Stomach smooth muscle (tissue), 2 donors: Measurements from ENCODE around the gene AGBL4.

Experiments used
- H3K27ac ChIP-seq: one replicate; pipeline ENCODE4 v1.7.0; 2013; ENCODE audit warnings: mild to moderate bottlenecking, low read length, inconsistent platforms
- H3K27me3 ChIP-seq, 2 donors: one replicate each; pipeline ENCODE4 v1.7.0; 2013; ENCODE audit warnings: low read length in 2 of 2; ENCODE audit not compliant: insufficient read depth in 2 of 2, control insufficient read depth in 1 of 2
- H3K36me3 ChIP-seq, 2 donors: one replicate each; pipeline ENCODE4 v1.7.0; 2013; ENCODE audit warnings: low read length in 2 of 2; ENCODE audit not compliant: control insufficient read depth in 2 of 2, insufficient read depth in 2 of 2
- H3K4me1 ChIP-seq: one replicate; pipeline ENCODE4 v1.7.0; 2013; ENCODE audit warnings: low read length; ENCODE audit not compliant: control insufficient read depth, insufficient read depth
- H3K4me3 ChIP-seq, 2 donors: one replicate each; pipeline ENCODE4 v1.7.0; 2013; ENCODE audit warnings: low read length in 2 of 2
- H3K9ac ChIP-seq, 2 donors: one replicate each; pipeline ENCODE4 v1.7.0; 2013; ENCODE audit warnings: low read length in 2 of 2, mild to moderate bottlenecking in 1 of 2
- H3K9me3 ChIP-seq, 2 donors: one replicate each; pipeline ENCODE4 v1.7.0; 2013; ENCODE audit warnings: low read length in 2 of 2; ENCODE audit not compliant: control insufficient read depth in 2 of 2
- donor health status: healthy.
- donor health status: Pancreatic carcinoma.

Gene AGBL4

GRCh38 chr1:48560577-48560976, 1463.2 kb downstream of the AGBL4 start:
- no peaks in the 10 kb centered on the region for H3K4me1 ChIP-seq
- H3K27ac ChIP-seq, result no peak overlapping the region
- H3K36me3 ChIP-seq, result no peaks in the 10 kb centered on the region
- no peak overlapping the region for H3K9ac ChIP-seq
- no peaks in the 10 kb centered on the region for H3K9me3 ChIP-seq
- no peak overlapping the region for H3K4me3 ChIP-seq
- no peaks in the 10 kb centered on the region for H3K27me3 ChIP-seq

DNA sequence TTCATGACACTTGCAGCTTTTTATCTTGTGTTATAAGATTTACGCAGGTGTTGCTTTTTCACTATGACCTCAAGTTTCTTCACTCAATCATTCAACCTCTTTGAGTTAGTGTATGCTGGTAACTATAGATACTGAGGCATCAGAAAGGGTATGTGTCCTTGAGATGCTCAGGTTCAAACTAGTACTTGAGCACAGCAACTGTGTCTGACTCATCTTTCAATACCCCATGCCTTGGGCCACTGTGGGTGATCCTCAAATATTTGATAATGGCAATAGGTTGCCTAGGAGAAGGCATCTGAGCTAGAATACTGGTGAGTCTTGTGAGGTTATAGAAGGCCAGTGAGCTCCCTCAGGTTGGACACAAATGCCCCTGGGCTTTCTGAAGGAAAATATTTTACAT, 1463.6 kb downstream of the AGBL4 start:
- H3K4me3 ChIP-seq, result no peak overlapping the region
- H3K4me1 ChIP-seq, result no peaks in the 10 kb centered on the region
- H3K9ac ChIP-seq, result no peak overlapping the region
- no peaks in the 10 kb centered on the region for H3K9me3 ChIP-seq
- H3K27ac ChIP-seq, result no peak overlapping the region
- no peaks in the 10 kb centered on the region for H3K27me3 ChIP-seq
- no peaks in the 10 kb centered on the region for H3K36me3 ChIP-seq

GRCh38 chr1:48558366-48558765, 1465.4 kb downstream of the AGBL4 start:
- H3K9me3 ChIP-seq, result no peaks in the 10 kb centered on the region
- peaks cover 2% of the 10 kb centered on the region for H3K4me1 ChIP-seq

DNA sequence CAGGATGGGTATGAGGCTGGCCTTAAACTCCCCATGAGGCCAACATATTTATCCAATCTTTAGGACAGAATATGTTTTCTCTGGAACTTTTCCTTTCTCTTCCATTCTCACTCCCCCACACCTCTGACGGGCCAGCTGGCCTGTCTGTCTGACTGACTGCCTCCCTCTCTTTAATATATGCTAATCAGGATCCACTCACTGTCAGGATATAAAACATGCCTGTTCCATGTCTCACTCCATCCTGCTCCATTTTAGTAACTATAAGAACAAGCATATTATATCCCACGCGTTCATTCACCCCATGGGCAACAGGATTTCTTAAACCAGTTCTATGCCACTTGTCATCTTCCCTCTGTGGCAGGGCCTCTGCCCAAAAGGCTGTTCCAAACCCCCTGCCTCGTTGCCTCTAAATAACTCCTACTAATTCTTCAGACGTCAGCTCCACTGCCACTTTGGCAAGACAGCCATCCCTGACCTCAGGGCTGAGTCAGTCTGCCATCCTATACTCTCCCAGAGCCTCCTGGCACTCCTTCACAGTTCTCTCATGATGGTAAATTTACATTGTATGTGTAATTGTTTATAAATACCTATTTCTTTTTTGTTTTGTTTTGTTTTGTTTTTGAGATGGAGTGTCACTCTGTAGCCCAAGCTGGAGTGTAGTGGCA, 1467.4 kb downstream of the AGBL4 start:
- Histone ChIP-seq H3K27me3 (no peaks in the 10 kb centered on the region), H3K27ac (no peak overlapping the region), H3K9me3 (no peaks in the 10 kb centered on the region), H3K9ac (no peak overlapping the region), H3K4me3 (no peak overlapping the region), H3K4me1 (peaks cover 9% of the 10 kb centered on the region), H3K36me3 (no peaks in the 10 kb centered on the region)

More at GRCh38 chr1:48558366-48558765, 1465.4 kb downstream of the AGBL4 start:
- no peak overlapping the region for H3K9ac ChIP-seq
- H3K4me3 ChIP-seq, result no peak overlapping the region
- no peaks in the 10 kb centered on the region for H3K36me3 ChIP-seq
- H3K27me3 ChIP-seq, result no peaks in the 10 kb centered on the region
- H3K27ac ChIP-seq, result no peak overlapping the region

GRCh38 chr1:48555271-48555670, 1468.5 kb downstream of the AGBL4 start:
- no peaks in the 10 kb centered on the region for H3K9me3 ChIP-seq
- H3K4me3 ChIP-seq, result no peak overlapping the region
- peaks cover 9% of the 10 kb centered on the region for H3K4me1 ChIP-seq
- no peak overlapping the region for H3K27ac ChIP-seq
- H3K9ac ChIP-seq, result no peak overlapping the region
- H3K27me3 ChIP-seq, result no peaks in the 10 kb centered on the region
- H3K36me3 ChIP-seq, result no peaks in the 10 kb centered on the region

DNA sequence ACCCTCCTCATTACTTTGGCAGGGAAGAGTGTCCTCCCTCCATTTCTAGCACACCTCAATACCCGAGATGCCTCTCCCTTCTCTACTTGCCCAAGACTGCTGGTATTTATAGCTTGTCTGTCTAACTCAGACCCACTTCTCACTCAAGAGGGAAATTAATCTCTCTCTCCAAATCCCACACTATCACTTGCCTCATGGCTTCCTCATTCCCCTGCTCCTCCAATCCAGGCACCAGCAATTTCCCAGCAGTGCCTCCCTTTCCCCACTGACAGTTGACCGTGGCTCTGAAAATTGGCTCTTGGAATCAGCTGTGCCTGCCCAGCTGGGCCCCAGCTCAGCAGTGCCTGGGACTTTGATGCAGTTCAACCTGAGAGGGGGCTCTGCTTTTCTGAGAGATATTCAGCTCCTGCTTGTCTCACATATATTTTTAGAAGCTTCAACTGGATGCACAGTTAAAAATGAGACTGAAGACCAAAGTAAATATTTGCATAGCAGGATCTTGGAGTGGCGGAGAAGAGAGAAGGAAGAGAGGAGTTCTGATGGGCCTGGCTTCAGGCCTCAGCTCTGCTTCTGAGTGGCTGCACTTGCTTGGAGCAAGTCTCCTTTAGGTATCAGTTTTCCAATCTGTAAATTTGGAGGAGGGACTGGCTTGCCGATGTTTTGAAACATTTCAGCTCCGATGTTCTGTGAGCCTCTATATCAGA, 1470.7 kb downstream of the AGBL4 start:
- H3K27ac ChIP-seq, result peak overlapping the region; percentile 31
- no peaks in the 10 kb centered on the region for H3K27me3 ChIP-seq
- peak overlapping the region in 1 of 2 donors; percentile 12 for H3K9ac ChIP-seq
- H3K36me3 ChIP-seq, result no peaks in the 10 kb centered on the region
- H3K9me3 ChIP-seq, result no peaks in the 10 kb centered on the region
- H3K4me1 ChIP-seq, result peaks cover 9% of the 10 kb centered on the region
- H3K4me3 ChIP-seq, result no peak overlapping the region

DNA sequence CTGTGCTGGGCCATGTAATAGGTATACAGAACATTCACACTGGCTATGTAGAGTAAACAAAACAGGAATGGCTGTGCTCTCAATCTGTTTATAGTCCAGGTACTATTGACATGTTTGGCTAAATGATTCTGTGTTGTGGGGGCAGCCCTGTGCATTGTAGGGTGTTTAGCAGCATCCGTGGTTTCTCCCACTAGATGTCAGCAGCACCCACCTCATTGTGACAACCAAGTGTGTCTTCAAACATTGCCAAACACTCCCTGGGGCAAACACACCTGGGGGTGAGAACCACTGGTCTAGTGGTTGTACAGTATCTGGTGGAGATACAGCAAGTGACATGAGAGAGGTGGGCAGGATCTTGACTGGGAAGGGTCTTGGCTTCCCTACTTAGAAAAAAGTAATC, 1471.3 kb downstream of the AGBL4 start:
- Histone ChIP-seq H3K27ac (peak overlapping the region; percentile 31), H3K9ac (no peak overlapping the region), H3K4me3 (no peak overlapping the region), H3K9me3 (no peaks in the 10 kb centered on the region), H3K4me1 (peaks cover 9% of the 10 kb centered on the region), H3K36me3 (no peaks in the 10 kb centered on the region), H3K27me3 (no peaks in the 10 kb centered on the region)

- H3K27ac ChIP-seq, result no peak overlapping the region
- no peaks in the 10 kb centered on the region for H3K27me3 ChIP-seq
- peaks cover 14% of the 10 kb centered on the region for H3K4me1 ChIP-seq
These were observed 1474.8 kb downstream of the AGBL4 start for GRCh38 chr1:48548985-48549384.

DNA sequence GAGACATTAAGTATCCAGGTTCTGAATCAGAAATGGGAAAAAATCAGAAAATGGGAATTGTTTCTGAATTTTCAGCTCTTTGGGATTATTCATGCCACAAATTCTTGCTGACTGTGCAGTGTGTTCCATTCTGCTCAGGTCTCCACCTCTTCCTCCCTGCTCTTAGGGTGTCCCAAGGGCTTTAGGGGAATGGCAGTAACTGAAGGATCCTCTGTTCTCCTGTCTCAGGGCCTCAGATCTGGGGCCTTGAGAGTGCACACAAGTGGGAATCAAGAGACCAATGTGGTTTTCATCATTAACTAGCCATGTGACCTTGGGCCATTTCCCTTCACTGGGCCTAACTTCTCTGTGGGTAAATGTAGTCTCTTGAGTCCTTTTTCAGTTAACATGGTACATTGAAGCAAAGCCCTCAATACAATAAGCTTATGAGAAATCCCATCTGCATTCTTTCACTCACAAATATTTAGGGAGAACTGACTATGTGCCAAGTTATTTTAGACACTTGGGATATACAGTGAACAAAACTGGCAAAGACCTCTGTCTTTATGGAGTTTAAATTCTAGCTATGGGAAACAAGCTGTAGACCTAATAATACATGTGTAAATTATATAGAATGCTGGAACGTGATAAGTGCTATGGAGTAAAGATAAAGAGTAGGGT, 1476.1 kb downstream of the AGBL4 start:
- H3K9me3 ChIP-seq, result no peaks in the 10 kb centered on the region
- H3K4me1 ChIP-seq, result peaks cover 13% of the 10 kb centered on the region
- no peak overlapping the region for H3K27ac ChIP-seq
- H3K36me3 ChIP-seq, result no peaks in the 10 kb centered on the region
- no peaks in the 10 kb centered on the region for H3K27me3 ChIP-seq
- H3K4me3 ChIP-seq, result peak overlapping the region in 1 of 2 donors; percentile 14
- H3K9ac ChIP-seq, result no peak overlapping the region

More at GRCh38 chr1:48548985-48549384, 1474.8 kb downstream of the AGBL4 start:
- no peaks in the 10 kb centered on the region for H3K9me3 ChIP-seq
- no peak overlapping the region for H3K4me3 ChIP-seq
- H3K9ac ChIP-seq, result no peak overlapping the region
- no peaks in the 10 kb centered on the region for H3K36me3 ChIP-seq

DNA sequence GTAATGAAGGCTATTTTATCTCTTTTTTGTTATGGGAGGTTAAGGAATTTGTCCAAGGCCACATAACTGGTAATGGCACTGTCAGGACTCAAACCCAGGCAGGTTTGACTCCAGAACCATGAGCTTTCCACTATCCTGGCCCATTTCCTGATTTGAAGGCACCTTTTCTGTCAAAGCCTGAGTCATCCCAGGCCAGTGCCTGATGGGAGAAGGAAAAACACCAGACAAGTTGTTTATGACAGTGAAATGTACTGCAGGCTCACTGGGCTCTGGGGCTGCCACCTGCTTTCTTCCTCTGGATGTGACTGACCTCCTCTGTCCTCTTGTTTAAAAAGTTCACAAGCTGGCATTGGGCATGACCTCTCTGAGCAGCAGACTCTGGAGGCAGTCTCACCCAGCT, 1479.9 kb downstream of the AGBL4 start:
- Histone ChIP-seq H3K4me1 (peaks cover 9% of the 10 kb centered on the region), H3K9ac (no peak overlapping the region), H3K27ac (no peak overlapping the region), H3K9me3 (no peaks in the 10 kb centered on the region), H3K27me3 (no peaks in the 10 kb centered on the region), H3K4me3 (no peak overlapping the region), H3K36me3 (no peaks in the 10 kb centered on the region)

GRCh38 chr1:48540587-48540986, 1483.2 kb downstream of the AGBL4 start:
- H3K27me3 ChIP-seq, result no peaks in the 10 kb centered on the region

More at GRCh38 chr1:48540587-48540986, 1483.2 kb downstream of the AGBL4 start:
- Histone ChIP-seq H3K36me3 (no peaks in the 10 kb centered on the region), H3K9ac (no peak overlapping the region), H3K4me1 (peaks cover 9% of the 10 kb centered on the region), H3K27ac (no peak overlapping the region), H3K9me3 (no peaks in the 10 kb centered on the region), H3K4me3 (no peak overlapping the region)
